ENCODE data around the gene TFDP2. TPM values are rescaled to one million over a fixed set of nuclear protein-coding genes. Genes with fewer than 3 reads are reported as not detected.

The TFDP2 gene
- total RNA-seq, 1 donor from 2014 or later = 173 TPM

DNA sequence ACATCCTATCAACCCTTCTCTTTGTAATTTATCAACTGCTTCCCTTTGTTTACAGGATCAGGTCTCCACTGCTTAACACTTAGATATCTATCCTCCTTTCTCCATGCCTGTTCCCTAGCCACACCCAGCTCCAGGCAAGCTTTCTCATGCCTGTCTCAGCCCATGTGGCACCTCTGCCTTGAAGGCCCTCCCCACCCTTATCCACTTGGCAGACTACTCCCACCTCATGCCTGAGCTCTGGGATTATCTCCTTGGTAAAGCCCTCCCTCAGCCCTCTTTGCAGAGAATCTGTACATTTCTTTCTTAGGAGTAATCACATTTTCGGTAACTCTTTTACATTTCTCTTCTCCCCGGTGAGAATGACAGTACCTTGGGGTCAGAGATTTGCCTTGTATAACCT lies 176.9 kb downstream of the TFDP2 start:
- H3F3A ChIP-seq (ENCODE audit: low read depth) = no peaks in the 10 kb centered on the region
- H3K27me3 ChIP-seq = no peaks in the 10 kb centered on the region
- Mint-ChIP-seq H3K36me3 (peaks cover 28% of the 10 kb centered on the region), H3K4me1 (peaks cover 4% of the 10 kb centered on the region), H3K4me3 (no peak overlapping the region), H3K27me3 (ENCODE audit: insufficient read depth, low read depth) (peaks cover 2% of the 10 kb centered on the region), H3K9me3 (no peaks in the 10 kb centered on the region), H3K27ac (no peak overlapping the region)
- no peaks in the 10 kb centered on the region for H3K79me2 ChIP-seq (ENCODE audit: low read depth)
- no peak overlapping the region for H2AFZ ChIP-seq (replicated peaks)
- no peak for TF ChIP-seq EZH2phosphoT487 (IDR thresholded peaks at IDR 0.05)
- TF ChIP-seq, protein P1, sequence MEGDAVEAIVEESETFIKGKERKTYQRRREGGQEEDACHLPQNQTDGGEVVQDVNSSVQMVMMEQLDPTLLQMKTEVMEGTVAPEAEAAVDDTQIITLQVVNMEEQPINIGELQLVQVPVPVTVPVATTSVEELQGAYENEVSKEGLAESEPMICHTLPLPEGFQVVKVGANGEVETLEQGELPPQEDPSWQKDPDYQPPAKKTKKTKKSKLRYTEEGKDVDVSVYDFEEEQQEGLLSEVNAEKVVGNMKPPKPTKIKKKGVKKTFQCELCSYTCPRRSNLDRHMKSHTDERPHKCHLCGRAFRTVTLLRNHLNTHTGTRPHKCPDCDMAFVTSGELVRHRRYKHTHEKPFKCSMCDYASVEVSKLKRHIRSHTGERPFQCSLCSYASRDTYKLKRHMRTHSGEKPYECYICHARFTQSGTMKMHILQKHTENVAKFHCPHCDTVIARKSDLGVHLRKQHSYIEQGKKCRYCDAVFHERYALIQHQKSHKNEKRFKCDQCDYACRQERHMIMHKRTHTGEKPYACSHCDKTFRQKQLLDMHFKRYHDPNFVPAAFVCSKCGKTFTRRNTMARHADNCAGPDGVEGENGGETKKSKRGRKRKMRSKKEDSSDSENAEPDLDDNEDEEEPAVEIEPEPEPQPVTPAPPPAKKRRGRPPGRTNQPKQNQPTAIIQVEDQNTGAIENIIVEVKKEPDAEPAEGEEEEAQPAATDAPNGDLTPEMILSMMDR (IDR thresholded peaks at IDR 0.05) = no peak
- TF ChIP-seq EZH2 (IDR thresholded peaks at IDR 0.05) = no peak
- no peak overlapping the region for H3K9ac ChIP-seq
- H3K4me2 ChIP-seq = no peak overlapping the region
- DNase-seq (ENCODE audit: low spot score) = no peak
- no peaks in the 10 kb centered on the region for H3K9me3 ChIP-seq (ENCODE audit: low read depth)
- peaks cover 9% of the 10 kb centered on the region for H4K20me1 ChIP-seq (ENCODE audit: low read depth)
- H3K4me3 ChIP-seq = no peak overlapping the region
- H3K4me1 ChIP-seq = no peaks in the 10 kb centered on the region
- peaks cover 16% of the 10 kb centered on the region for H3K36me3 ChIP-seq
- H3K27ac ChIP-seq = no peak overlapping the region

DNA sequence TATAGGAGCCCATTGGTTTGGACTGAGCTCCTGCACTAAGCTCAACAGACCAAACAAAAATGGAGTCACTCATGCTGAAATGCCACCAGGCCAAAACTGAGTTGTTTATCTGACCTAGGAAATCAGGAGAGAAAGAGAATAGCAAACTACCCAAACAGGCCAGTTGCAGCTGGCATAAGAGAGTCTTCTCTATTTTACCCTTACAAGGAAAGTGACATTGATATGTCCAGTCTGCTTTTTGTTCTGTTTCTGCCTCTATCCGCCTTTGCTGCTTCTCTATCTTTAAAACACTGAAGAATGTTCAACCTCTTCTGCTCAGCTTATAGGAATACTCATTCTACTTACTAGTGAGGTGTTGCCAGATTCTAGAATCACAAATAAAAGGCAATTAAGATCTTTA lies 177.8 kb downstream of the TFDP2 start:
- H3K79me2 ChIP-seq (ENCODE audit: low read depth) = no peaks in the 10 kb centered on the region
- Mint-ChIP-seq H3K4me3 (no peak overlapping the region), H3K4me1 (peaks cover 4% of the 10 kb centered on the region), H3K27me3 (ENCODE audit: insufficient read depth, low read depth) (peaks cover 2% of the 10 kb centered on the region), H3K36me3 (peaks cover 28% of the 10 kb centered on the region), H3K9me3 (no peaks in the 10 kb centered on the region), H3K27ac (peak overlapping the region; percentile 53)
- H2AFZ ChIP-seq (replicated peaks) = no peak overlapping the region
- no peak overlapping the region for H3K9ac ChIP-seq
- no peak overlapping the region for H3K27ac ChIP-seq
- TF ChIP-seq EZH2phosphoT487 (IDR thresholded peaks at IDR 0.05) (no peak), EZH2 (IDR thresholded peaks at IDR 0.05) (no peak)
- TF ChIP-seq, protein P1 (IDR thresholded peaks at IDR 0.05) = no peak
- no peaks in the 10 kb centered on the region for H3K4me1 ChIP-seq
- H4K20me1 ChIP-seq (ENCODE audit: low read depth) = peaks cover 9% of the 10 kb centered on the region
- H3K9me3 ChIP-seq (ENCODE audit: low read depth) = no peaks in the 10 kb centered on the region
- peaks cover 16% of the 10 kb centered on the region for H3K36me3 ChIP-seq
- no peaks in the 10 kb centered on the region for H3K27me3 ChIP-seq
- no peak overlapping the region for H3K4me3 ChIP-seq
- H3F3A ChIP-seq (ENCODE audit: low read depth) = no peaks in the 10 kb centered on the region
- no peak overlapping the region for H3K4me2 ChIP-seq
- no peak for DNase-seq (ENCODE audit: low spot score)

DNA sequence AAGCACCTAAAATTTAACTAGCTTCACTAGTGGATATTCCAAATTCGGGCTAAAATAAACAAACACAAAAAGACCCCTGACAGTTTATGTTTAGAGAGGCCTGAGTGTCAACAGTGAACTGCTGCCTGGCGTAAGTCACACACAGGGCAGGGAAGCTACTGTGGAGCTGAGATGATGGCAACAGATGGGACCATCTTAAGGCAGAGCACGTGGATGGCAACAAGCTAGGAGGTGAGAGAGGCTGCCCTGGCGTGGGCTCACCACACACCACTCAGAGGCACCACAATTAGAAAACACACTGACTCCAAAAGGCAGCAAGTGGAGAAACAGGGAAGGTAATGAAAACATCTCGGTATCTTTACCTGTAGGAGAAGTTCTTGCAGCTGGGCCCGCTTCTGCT lies 179.6 kb downstream of the TFDP2 start:
- H3K27ac ChIP-seq = no peak overlapping the region
- H3K36me3 ChIP-seq = peaks cover 16% of the 10 kb centered on the region
- H3K9me3 ChIP-seq (ENCODE audit: low read depth) = no peaks in the 10 kb centered on the region
- no peaks in the 10 kb centered on the region for H3K27me3 ChIP-seq
- peaks cover 4% of the 10 kb centered on the region for H3K4me1 Mint-ChIP-seq
- TF ChIP-seq EZH2 (IDR thresholded peaks at IDR 0.05) (no peak), EZH2phosphoT487 (IDR thresholded peaks at IDR 0.05) (no peak)
- H3F3A ChIP-seq (ENCODE audit: low read depth) = no peaks in the 10 kb centered on the region
- no peak overlapping the region for H3K27ac Mint-ChIP-seq
- H3K9me3 Mint-ChIP-seq = no peaks in the 10 kb centered on the region
- no peaks in the 10 kb centered on the region for H3K79me2 ChIP-seq (ENCODE audit: low read depth)
- DNase-seq (ENCODE audit: low spot score) = no peak
- no peak overlapping the region for H3K9ac ChIP-seq
- H3K4me3 Mint-ChIP-seq = no peak overlapping the region
- H4K20me1 ChIP-seq (ENCODE audit: low read depth) = peaks cover 12% of the 10 kb centered on the region
- H2AFZ ChIP-seq (replicated peaks) = no peak overlapping the region
- H3K36me3 Mint-ChIP-seq = peaks cover 25% of the 10 kb centered on the region
- H3K4me2 ChIP-seq = no peak overlapping the region
- H3K27me3 Mint-ChIP-seq (ENCODE audit: insufficient read depth, low read depth) = peaks cover 2% of the 10 kb centered on the region
- H3K4me3 ChIP-seq = no peak overlapping the region
- H3K4me1 ChIP-seq = no peaks in the 10 kb centered on the region

DNA sequence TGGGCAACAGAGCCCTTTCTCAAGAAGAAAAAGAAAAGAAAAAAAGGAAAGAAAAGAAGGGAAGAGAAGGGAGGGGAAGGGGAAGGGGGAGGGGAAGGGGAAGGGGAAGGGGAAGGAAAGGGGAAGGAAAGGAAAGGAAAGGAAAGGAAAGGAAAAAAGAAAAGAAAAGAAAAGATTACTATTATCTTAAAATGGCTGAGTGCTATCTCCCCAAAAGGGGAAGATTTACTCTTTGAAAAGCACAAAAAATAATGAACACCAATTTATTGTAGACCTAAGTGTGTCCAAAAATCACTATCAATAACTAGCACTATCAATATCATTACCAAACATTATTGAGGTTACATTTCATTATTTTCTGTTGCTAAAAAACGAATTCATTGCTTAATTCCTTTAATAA lies 183.9 kb downstream of the TFDP2 start:
- Mint-ChIP-seq H3K4me1 (peaks cover 4% of the 10 kb centered on the region), H3K27ac (no peak overlapping the region), H3K4me3 (no peak overlapping the region), H3K36me3 (peaks cover 29% of the 10 kb centered on the region), H3K27me3 (ENCODE audit: insufficient read depth, low read depth) (peaks cover 2% of the 10 kb centered on the region), H3K9me3 (no peaks in the 10 kb centered on the region)
- Histone ChIP-seq H3K4me2 (no peak overlapping the region), H3K4me3 (no peak overlapping the region), H3F3A (ENCODE audit: low read depth) (peaks cover 4% of the 10 kb centered on the region), H4K20me1 (ENCODE audit: low read depth) (peaks cover 3% of the 10 kb centered on the region), H3K79me2 (ENCODE audit: low read depth) (no peaks in the 10 kb centered on the region), H3K27me3 (no peaks in the 10 kb centered on the region), H3K36me3 (peaks cover 8% of the 10 kb centered on the region), H3K9ac (no peak overlapping the region), H2AFZ (replicated peaks) (no peak overlapping the region), H3K9me3 (ENCODE audit: low read depth) (no peaks in the 10 kb centered on the region), H3K4me1 (no peaks in the 10 kb centered on the region), H3K27ac (no peak overlapping the region)
- DNase-seq (ENCODE audit: low spot score) = no peak
- TF ChIP-seq EZH2phosphoT487 (IDR thresholded peaks at IDR 0.05) (no peak), EZH2 (IDR thresholded peaks at IDR 0.05) (no peak)
- TF ChIP-seq, protein P1 (IDR thresholded peaks at IDR 0.05) = no peak
